Smooth muscle cell (in vitro differentiated cells): ENCODE data around the gene RXRA. TPM values are rescaled to one million over a fixed set of nuclear protein-coding genes. Genes with fewer than 3 reads are reported as not detected.

Source experiments
- DNase-seq: peaks from one replicate; lab custom pipeline; 2025; ENCODE audit not compliant: unreplicated experiment; lab: John Stamatoyannopoulos, UW
- H2AFZ ChIP-seq: fragments of 200-600 bp; sonication (generic); 2 replicates; pipeline ENCODE4 v1.6.0; 2016; ENCODE audit warnings: antibody characterized with exemption, low read depth, mild to moderate bottlenecking
- H3F3A ChIP-seq: fragments of 200-600 bp; sonication (generic); 2 replicates; pipeline ENCODE4 v1.6.0; 2017; ENCODE audit warnings: antibody characterized with exemption, low read depth
- H3K27ac ChIP-seq: fragments of 200-600 bp; sonication (generic); 2 replicates; pipeline ENCODE4 v1.5.1; 2016; ENCODE audit warnings: low read depth, mild to moderate bottlenecking
- H3K27me3 ChIP-seq: fragments of 200-600 bp; sonication (generic); 2 replicates; pipeline ENCODE4 v1.6.1; 2016; ENCODE audit warnings: low read depth, mild to moderate bottlenecking
- H3K36me3 ChIP-seq: fragments of 200-600 bp; sonication (generic); 2 replicates; pipeline ENCODE4 v1.5.1; 2016; ENCODE audit warnings: low read depth
- H3K4me1 ChIP-seq: fragments of 200-600 bp; sonication (generic); 2 replicates; pipeline ENCODE4 v1.5.1; 2016; ENCODE audit warnings: low read depth
- H3K4me2 ChIP-seq: fragments of 200-600 bp; sonication (generic); 2 replicates; pipeline ENCODE4 v1.6.0; 2016; ENCODE audit warnings: mild to moderate bottlenecking
- H3K4me3 ChIP-seq: fragments of 200-600 bp; sonication (generic); 2 replicates; pipeline ENCODE4 v1.5.1; 2016; ENCODE audit warnings: mild to moderate bottlenecking
- H3K79me2 ChIP-seq: fragments of 200-600 bp; sonication (generic); 2 replicates; pipeline ENCODE4 v1.6.0; 2016; ENCODE audit warnings: low read depth, mild to moderate bottlenecking
- H3K9ac ChIP-seq: fragments of 200-600 bp; sonication (generic); 2 replicates; pipeline ENCODE4 v1.6.0; 2016; ENCODE audit warnings: low read depth
- H3K9me3 ChIP-seq: fragments of 200-600 bp; sonication (generic); replicated peaks from 2 replicates; pipeline ENCODE4 v1.5.1; 2016; ENCODE audit warnings: low read depth
- H4K20me1 ChIP-seq: fragments of 200-600 bp; sonication (generic); 2 replicates; pipeline ENCODE4 v1.6.0; 2016; ENCODE audit warnings: low read depth
- CTCF ChIP-seq: fragments of 200-600 bp; sonication (generic); IDR thresholded peaks from 2 replicates; pipeline ENCODE4 v1.5.1; 2017; ENCODE audit warnings: borderline replicate concordance, mild to moderate bottlenecking, antibody characterized with exemption; ENCODE audit not compliant: insufficient read depth, poor library complexity, severe bottlenecking
- WGBS: methylation state at CpG from one replicate; pipeline ENCODE4 v1.1.7; 2016; ENCODE audit warnings: low lambda C conversion rate; 5-methylcytosine and 5-hydroxymethylcytosine counted together
- polyA plus RNA-seq: library from polyadenylated mRNA; unstranded; fragments of >200 nt; fragmentation: Nextera tagmentation; extraction: Ambion mirVana; gene quantifications from 2 replicates; pipeline ENCODE4 v1.2.1, GENCODE V29; 2016
- total RNA-seq: library from RNA; depleted of rRNA; stranded (reverse); fragments of >200 nt; gene quantifications from 2 replicates; pipeline ENCODE4 v1.2.3, GENCODE V29; 2014

Gene RXRA
- total and polyA plus RNA-seq, 2 experiments from 2014 or later = 8.9 to 23.1 TPM

- H3K36me3 ChIP-seq = no peaks in the 10 kb centered on the region
- peak overlapping the region; percentile 19 for H3K4me2 ChIP-seq
- H3K27me3 ChIP-seq = no peaks in the 10 kb centered on the region
- H3K9ac ChIP-seq = no peak overlapping the region
- H2AFZ ChIP-seq = no peak overlapping the region
- peaks cover 54% of the 10 kb centered on the region for H3K79me2 ChIP-seq
- no peak for DNase-seq
- H4K20me1 ChIP-seq = peaks cover 3% of the 10 kb centered on the region
- WGBS = 80% methylated on average over 23 of the region's 23 CpGs
- no peak for TF ChIP-seq CTCF
- no peaks in the 10 kb centered on the region for H3K9me3 ChIP-seq
- H3K27ac ChIP-seq = peak overlapping the region; percentile 100
- H3K4me3 ChIP-seq = no peak overlapping the region
- H3K4me1 ChIP-seq = peaks cover 14% of the 10 kb centered on the region
- H3F3A ChIP-seq = peaks cover 15% of the 10 kb centered on the region
Observed at GRCh38 chr9:134453776-134454475, 127.7 kb downstream of the RXRA start.

DNA sequence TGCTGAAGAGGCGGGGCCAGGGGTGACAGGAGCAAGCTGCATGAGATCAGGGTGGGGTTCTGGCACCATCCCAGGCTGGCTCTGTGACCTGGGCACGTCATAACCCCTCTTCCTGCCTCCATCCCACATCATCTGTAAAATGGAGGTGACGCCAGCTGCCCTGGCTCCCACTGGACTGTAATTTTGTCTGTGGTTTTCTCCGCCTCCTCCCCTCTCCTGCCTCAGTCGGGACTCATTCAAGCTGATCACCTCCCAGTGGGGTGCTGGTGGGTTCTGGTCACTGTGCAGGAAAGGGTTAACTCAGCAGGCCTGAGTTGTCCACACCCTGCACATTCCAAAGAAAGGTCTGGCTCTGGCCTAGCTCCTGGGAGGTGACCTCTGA lies 128.2 kb downstream of the RXRA start:
- no peaks in the 10 kb centered on the region for H3K27me3 ChIP-seq
- H3K4me2 ChIP-seq = peak overlapping the region; percentile 19
- 80% methylated on average over 5 of the region's 5 CpGs for WGBS
- no peaks in the 10 kb centered on the region for H3K36me3 ChIP-seq
- peaks cover 15% of the 10 kb centered on the region for H3F3A ChIP-seq
- peak overlapping the region; percentile 100 for H3K27ac ChIP-seq
- H4K20me1 ChIP-seq = no peaks in the 10 kb centered on the region
- H3K9ac ChIP-seq = no peak overlapping the region
- no peak overlapping the region for H2AFZ ChIP-seq
- DNase-seq = no peak
- no peak overlapping the region for H3K4me3 ChIP-seq
- H3K9me3 ChIP-seq = no peaks in the 10 kb centered on the region
- H3K79me2 ChIP-seq = peaks cover 54% of the 10 kb centered on the region
- TF ChIP-seq CTCF = no peak
- peaks cover 16% of the 10 kb centered on the region for H3K4me1 ChIP-seq

DNA sequence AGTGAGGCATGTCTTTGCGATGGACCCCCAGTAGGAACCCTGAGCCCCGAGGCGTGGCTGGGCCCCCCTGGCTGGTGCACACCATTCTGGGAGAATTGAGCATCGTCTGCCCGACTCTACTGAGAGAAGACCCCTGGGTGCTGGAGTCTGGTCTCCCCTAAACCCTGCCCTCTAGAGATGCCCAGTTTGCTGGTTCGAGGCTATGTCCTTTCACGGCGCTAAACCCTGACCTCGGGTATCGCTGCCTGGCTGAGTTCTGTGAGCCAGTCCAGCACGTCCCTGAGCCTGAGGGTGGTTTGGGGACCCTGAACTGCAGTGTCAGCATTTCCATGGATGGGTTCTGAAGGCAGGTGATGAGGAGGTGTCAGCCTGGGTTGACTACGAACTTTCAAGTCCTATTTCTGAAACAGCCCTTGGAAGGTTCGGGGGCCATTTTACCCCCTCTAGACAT lies 128.8 kb downstream of the RXRA start:
- Histone ChIP-seq H3F3A (peaks cover 15% of the 10 kb centered on the region), H3K4me1 (peaks cover 13% of the 10 kb centered on the region), H4K20me1 (no peaks in the 10 kb centered on the region), H3K36me3 (no peaks in the 10 kb centered on the region), H2AFZ (no peak overlapping the region), H3K4me3 (no peak overlapping the region), H3K9ac (peak overlapping the region; percentile 96), H3K27me3 (no peaks in the 10 kb centered on the region), H3K9me3 (no peaks in the 10 kb centered on the region), H3K27ac (peak overlapping the region; percentile 100), H3K4me2 (peak overlapping the region; percentile 65), H3K79me2 (peaks cover 51% of the 10 kb centered on the region)
- 90% methylated on average over 11 of the region's 13 CpGs for WGBS
- no peak for DNase-seq
- no peak for TF ChIP-seq CTCF

GRCh38 chr9:134455537-134455933 lies 129.3 kb downstream of the RXRA start:
- peak overlapping the region; percentile 65 for H3K4me2 ChIP-seq
- no peaks in the 10 kb centered on the region for H4K20me1 ChIP-seq
- peaks cover 11% of the 10 kb centered on the region for H3K4me1 ChIP-seq
- H3K9ac ChIP-seq = peak overlapping the region; percentile 96
- H3K79me2 ChIP-seq = peaks cover 46% of the 10 kb centered on the region
- DNase-seq = no peak
- WGBS = 92% methylated on average over 14 of the region's 15 CpGs
- H2AFZ ChIP-seq = no peak overlapping the region
- H3F3A ChIP-seq = peaks cover 12% of the 10 kb centered on the region
- no peak for TF ChIP-seq CTCF
- H3K4me3 ChIP-seq = no peak overlapping the region
- H3K9me3 ChIP-seq = no peaks in the 10 kb centered on the region
- H3K27me3 ChIP-seq = no peaks in the 10 kb centered on the region
- H3K27ac ChIP-seq = peak overlapping the region; percentile 100
- no peaks in the 10 kb centered on the region for H3K36me3 ChIP-seq
